GM12891 (cell line): ENCODE results near the gene PCIF1.

ENCODE experiments used
- DNase-seq: peaks from one replicate; pipeline ENCODE4 v3.0.0; 2011; ENCODE audit warnings: low spot score; ENCODE audit not compliant: insufficient read length
- FAIRE-seq: peaks from 2 replicates; lab custom pipeline; 2011; peaks lifted over from hg19 to GRCh38; lab: Jason Lieb, UNC
- PAX5 ChIP-seq: IDR thresholded peaks from 2 replicates; pipeline ENCODE4 v1.6.1; 2011; ENCODE audit warnings: low read length, moderate library complexity, mild to moderate bottlenecking; ENCODE audit not compliant: insufficient read depth, severe bottlenecking
- POLR2A ChIP-seq: IDR thresholded peaks from 2 replicates; pipeline ENCODE4 v1.6.1; 2011; ENCODE audit warnings: low read depth, low read length, control low read depth
- POLR2AphosphoS5 ChIP-seq: IDR thresholded peaks from 2 replicates; pipeline ENCODE4 v1.6.1; 2011; ENCODE audit warnings: low read depth, low read length, control low read depth
- POU2F2 ChIP-seq: IDR thresholded peaks from 2 replicates; pipeline ENCODE4 v1.6.1; 2011; ENCODE audit warnings: low read depth, mild to moderate bottlenecking, control low read depth, low read length, moderate library complexity
- SPI1 ChIP-seq: IDR thresholded peaks from 2 replicates; pipeline ENCODE4 v1.6.1; 2011; ENCODE audit warnings: low read depth, low read length, control low read depth
- TAF1 ChIP-seq: IDR thresholded peaks from 2 replicates; pipeline ENCODE4 v1.6.1; 2011; ENCODE audit warnings: low read depth, low read length, control low read depth

PCIF1 gene

GRCh38 chr20:45937765-45938164 lies 3.3 kb downstream of the PCIF1 start:
- no peak for FAIRE-seq
- DNase-seq: no peak
- TF ChIP-seq POU2F2 (no peak), POLR2AphosphoS5 (no peak), PAX5 (no peak), POLR2A (no peak), TAF1 (no peak), SPI1 (no peak)

GRCh38 chr20:45938727-45939438 lies 4.4 kb downstream of the PCIF1 start:
- FAIRE-seq (no peak), DNase-seq (no peak)
- TF ChIP-seq PAX5: no peak
- TF ChIP-seq SPI1: no peak
- no peak for TF ChIP-seq POU2F2
- TF ChIP-seq POLR2A: no peak
- no peak for TF ChIP-seq TAF1
- no peak for TF ChIP-seq POLR2AphosphoS5

GRCh38 chr20:45940053-45940452 lies 5.6 kb downstream of the PCIF1 start:
- no peak for DNase-seq
- no peak for FAIRE-seq
- TF ChIP-seq TAF1: no peak
- no peak for TF ChIP-seq SPI1
- TF ChIP-seq POU2F2: no peak
- TF ChIP-seq POLR2AphosphoS5: no peak
- TF ChIP-seq POLR2A: no peak
- no peak for TF ChIP-seq PAX5

- TF ChIP-seq TAF1: no peak
- no peak for FAIRE-seq
- DNase-seq: no peak
Measured at GRCh38 chr20:45940469-45940868, 6.0 kb downstream of the PCIF1 start.

- TF ChIP-seq TAF1 (no peak), POU2F2 (no peak), SPI1 (no peak)
- FAIRE-seq (no peak), DNase-seq (no peak)
Measured at GRCh38 chr20:45943613-45944012, 9.1 kb downstream of the PCIF1 start.

- DNase-seq (no peak), FAIRE-seq (no peak)
- no peak for TF ChIP-seq POLR2A
- TF ChIP-seq PAX5: no peak
- no peak for TF ChIP-seq POU2F2
- TF ChIP-seq POLR2AphosphoS5: no peak
- TF ChIP-seq SPI1: no peak
Measured at GRCh38 chr20:45944151-45944964, 9.9 kb downstream of the PCIF1 start.

- no peak for FAIRE-seq
- DNase-seq: no peak
- TF ChIP-seq POLR2A (no peak; the same call in 1 of the 2 replicates), POLR2AphosphoS5 (no peak), PAX5 (no peak), POU2F2 (no peak), SPI1 (no peak), TAF1 (no peak)
Measured at GRCh38 chr20:45944965-45945677, 10.6 kb downstream of the PCIF1 start.

GRCh38 chr20:45945678-45946148 lies 11.2 kb downstream of the PCIF1 start:
- FAIRE-seq (no peak), DNase-seq (no peak)
- no peak for TF ChIP-seq SPI1
- TF ChIP-seq TAF1: no peak

- TF ChIP-seq POLR2AphosphoS5 (no peak), SPI1 (no peak), POLR2A (no peak), POU2F2 (no peak), PAX5 (no peak), TAF1 (no peak)
- FAIRE-seq (no peak), DNase-seq (no peak)
Measured at GRCh38 chr20:45946149-45946970, 11.9 kb downstream of the PCIF1 start.
